Activated T-helper 1 cell treated with anti-CD3 and anti-CD28 coated beads, Interleukin-2, amount 50 U/mL, for 16 hours (primary cell): ENCODE data around the gene PLEKHH1.

Experiments used
- DNase-seq, 2 donors: peaks; one replicate each; pipeline ENCODE4 v3.0.0-alpha.2; 2020; ENCODE audit warnings: low read depth in 1 of 2, low spot score in 1 of 2

Gene PLEKHH1

DNA sequence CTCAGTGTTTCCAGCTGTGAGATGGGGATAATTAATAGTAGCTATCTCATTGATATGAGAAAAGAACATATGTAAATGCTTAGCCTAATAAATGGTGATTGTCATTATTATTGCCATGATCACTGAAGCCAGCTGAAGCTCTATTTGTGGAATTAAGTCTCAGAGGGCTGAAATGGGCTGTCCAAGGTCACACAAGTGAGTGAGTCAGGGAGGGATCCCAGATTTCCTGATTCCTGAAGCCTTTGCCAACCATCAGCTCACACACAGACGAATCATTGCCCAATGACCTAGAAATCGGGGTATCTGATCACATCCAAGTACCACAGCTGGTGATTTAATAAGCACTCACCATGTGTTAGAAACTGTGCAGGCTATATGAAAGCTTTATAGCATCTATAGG lies 23.0 kb upstream of the PLEKHH1 start:
- DNase-seq = no peak

DNA sequence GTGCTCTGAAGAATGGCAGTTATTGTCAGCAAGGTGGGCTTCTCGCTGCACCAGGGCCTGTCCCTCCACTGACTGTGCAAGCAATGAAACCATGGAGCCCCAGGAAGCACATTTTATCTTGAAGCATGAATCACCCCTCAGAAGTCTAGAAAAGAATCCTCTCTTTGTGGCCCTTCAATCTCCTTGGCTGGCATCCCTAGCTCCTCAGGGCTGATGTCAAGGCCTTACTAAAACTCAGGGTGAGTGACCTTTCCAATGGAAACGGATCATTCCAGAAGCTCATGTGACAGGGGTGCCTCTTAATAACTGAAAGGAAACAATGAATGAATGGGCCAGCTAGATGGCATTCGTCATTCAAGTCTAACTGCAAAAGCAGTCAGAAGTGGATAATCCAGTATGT lies 22.3 kb upstream of the PLEKHH1 start:
- no peak for DNase-seq

DNA sequence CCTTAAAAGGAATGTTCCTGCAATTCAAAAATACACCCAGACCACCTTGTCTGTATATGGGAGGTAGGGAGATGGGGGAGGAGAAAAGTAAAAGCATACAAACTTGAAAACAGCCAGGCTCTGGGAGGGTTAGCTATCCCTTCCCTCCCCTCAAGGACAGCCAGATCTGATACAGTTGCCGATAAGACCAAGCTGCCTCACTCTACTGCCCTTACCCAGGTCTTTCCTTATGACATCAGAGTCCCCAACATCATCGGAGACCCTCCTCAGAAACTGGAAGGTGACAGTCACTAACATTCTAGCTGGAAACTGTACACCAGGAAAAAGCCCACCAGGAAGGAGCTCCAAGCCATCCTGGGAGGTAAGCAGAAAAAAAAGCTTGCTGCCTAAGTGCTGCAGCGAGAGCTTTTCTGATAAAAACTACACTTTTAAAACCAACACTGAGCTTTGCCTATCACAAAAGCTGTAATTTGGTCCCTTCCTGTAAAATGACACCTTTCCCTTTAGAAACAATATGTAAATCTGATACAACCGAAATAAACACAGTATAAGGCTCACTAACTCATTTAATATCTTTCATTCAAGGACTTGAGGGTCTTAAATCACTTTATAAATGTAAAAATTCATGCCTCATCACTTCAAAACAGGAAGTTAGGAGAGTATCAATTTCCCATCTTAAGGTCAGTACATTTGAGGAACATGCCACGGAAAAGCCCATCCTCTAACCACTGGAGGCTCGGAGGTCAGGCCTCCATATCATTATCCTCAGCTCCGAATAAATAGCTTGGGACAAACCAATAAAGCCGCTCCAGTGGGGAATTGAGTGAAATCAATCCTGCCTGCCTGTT lies 20.4 kb upstream of the PLEKHH1 start:
- no peak for DNase-seq

DNA sequence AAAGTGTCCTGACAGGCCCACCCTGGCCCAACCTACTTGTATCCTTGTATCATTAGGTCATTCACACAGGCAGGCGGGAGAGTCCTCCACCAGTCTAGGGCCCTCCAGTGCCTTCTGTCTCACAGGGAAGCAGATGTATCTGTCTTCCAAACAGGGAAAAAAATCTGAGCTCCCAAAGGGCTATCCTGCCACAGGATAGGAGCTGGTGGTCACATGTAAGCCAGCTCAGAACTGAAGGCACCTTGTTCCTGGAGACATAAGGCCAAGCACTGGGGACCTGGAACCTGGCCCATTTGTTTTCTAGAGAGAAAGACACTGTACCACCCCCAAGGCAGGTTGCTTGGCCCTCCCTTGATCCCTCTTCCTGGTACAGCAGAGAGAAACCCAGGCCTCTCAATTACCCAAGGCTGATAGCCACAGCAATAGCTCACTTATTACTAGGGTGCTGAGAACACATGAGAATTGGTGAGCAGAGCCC lies 19.4 kb upstream of the PLEKHH1 start:
- DNase-seq = no peak

DNA sequence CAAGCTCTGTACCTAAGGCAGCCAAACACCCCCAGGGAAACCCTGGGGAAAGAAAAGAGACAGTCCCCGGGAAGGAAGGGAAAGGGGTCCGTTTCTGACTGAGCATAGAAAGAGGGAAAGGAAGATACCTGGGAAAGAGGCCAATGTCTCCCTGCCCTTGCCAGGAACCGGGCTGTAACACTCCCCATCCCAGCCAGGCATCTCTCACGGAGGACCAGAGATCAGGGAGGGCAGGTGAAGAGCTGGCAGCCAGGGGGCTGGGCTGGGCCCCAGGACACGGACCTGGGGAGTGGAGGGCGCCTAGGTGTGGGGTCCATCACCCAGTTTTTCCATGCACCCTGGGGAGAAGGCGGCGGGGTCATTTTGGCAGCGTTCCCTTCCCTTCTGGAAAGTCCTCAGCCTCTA lies 18.9 kb upstream of the PLEKHH1 start:
- no peak for DNase-seq

DNA sequence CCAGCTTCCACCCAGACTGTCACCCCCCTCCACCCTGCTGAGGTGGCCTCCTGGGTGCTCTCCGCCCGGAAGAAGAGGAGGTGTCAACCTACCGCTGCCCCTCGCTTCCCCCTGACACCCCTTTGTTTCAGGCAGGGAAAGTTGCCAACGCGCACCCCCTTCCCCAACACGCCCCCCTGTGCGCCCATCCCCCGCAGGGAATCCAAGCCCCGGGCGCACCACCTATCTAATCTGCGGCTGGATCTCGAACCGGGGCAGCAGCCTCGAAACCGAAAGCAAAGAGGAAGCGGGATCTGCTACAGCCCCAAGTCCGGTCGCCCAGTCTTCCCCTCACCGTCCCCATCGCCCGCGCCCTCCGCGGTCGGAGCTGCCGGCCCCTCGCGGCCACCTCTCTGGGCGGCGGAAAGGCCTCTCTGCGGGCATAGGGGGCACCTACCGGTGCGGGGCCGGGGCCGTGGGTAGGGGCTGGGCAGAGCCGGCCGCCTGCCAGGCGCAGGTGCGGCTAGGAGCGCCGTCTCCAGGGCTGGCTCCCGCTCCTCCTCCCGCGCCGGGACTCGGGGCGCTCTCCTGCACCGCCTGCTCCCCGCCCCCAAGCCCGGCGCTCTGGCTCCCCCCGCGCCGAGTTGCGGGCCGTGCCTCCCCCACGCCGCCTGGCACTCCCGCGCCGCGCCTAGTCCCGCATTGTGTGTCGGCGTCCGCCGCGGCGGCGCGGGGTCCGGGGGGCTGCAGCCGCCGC lies 18.3 kb upstream of the PLEKHH1 start:
- peak in 1 of 2 donors; percentile 19 for DNase-seq

DNA sequence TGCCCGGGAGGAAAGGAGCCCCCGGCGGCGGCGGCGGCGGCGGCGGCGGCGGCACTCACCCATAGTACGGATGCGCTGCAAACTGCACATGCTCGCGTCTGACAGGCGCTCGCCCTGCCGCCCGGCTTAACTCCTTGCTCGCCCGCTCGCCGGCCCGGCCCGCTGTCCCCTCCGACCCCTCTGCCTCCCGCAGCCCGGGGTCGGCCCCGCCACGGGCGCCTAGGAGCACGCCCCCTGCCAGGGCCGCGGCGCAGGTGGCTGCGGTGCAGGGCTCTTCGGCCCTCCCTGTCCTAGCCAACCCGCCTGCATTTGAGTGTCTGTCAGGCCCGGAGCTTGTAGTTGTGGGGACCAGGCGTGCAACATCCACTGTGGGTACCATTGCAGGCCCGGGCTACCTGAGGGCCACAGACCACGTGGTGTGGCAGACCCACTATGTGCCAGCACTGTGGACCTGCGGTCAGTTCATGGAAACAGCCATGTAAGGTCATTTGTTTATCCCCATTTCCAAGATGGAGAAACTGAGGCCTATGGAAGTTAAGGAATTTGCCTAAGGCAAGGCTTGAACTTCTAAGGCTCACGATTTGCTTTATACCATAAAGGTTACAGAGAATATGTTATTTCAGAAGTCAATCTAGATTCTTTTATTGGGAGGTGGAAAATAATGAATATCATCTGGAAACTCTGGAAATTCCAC lies 17.6 kb upstream of the PLEKHH1 start:
- no peak for DNase-seq

DNA sequence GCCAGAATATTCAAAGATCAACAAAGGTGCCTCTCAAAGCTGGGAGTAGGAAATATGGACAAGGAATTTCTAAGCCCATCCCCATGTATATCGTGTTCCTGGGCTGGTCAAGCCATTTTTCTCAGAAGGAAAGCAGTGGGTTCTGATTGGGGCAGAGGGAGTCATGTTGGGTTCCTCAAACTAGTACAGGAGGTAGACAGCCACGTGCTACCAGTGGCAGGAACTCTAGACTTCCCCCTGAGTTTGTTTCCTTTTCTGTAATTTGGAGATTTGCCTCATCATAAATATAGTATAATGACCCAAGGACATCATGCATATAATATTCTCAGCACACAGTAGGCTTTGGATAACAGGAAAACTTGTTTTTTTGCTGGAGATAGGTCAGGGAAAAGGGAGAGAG lies 16.4 kb upstream of the PLEKHH1 start:
- no peak for DNase-seq

DNA sequence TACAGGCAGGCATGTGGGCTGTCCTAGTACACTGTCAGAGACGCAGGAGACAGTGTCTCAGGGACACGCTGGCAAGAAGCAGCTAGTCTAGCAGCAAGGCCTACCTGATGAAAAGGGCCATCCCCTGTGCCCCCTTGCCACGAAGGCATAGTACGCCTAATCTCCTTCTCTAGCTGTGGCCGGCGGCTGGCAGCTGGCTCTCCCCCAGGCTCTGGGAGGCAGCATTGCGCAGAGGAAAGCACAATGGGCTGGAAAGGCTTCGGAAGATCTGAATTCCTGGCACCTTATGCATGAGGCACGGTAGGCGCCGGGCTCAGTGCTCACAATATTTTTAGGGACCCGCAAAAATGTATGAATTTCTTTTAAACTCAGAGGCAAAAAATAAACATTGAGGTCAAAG lies 16.0 kb upstream of the PLEKHH1 start:
- DNase-seq = no peak

DNA sequence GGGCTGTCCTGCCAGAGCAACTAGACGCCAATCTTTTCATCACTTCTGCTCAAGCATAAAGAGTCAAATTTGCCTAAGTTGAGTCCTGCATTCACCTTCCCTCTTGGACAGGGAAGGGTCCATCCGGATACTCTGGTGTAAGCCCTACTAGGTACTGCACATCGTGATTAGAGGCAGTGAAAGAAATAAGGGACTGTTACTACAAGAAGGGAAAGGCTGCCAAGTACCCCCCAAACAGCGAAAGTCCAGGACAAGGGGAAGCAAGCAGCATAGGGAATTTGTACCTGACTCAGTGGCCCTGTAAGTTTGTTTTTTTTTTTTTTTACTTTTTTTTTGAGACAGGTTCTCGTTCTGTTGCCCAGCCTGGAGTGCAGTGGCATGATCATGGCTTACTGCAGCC lies 13.7 kb upstream of the PLEKHH1 start:
- no peak for DNase-seq

DNA sequence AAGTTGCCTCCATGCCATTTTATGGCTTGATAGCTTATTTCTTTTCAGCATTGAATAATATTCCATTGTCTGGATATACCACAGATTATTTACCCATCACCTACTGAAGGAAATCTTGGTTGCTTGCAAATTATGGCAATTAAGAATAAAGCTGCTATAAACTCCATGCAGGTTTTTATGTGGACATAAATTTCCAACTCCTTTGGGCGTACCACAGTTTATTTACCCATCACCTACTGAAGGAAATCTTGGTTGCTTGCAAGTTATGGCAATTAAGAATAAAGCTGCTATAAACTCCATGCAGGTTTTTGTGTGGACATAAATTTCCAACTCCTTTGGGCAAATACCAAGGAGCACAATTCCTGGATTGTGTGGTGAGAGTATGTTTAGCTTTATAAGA lies 12.6 kb upstream of the PLEKHH1 start:
- DNase-seq = no peak

DNA sequence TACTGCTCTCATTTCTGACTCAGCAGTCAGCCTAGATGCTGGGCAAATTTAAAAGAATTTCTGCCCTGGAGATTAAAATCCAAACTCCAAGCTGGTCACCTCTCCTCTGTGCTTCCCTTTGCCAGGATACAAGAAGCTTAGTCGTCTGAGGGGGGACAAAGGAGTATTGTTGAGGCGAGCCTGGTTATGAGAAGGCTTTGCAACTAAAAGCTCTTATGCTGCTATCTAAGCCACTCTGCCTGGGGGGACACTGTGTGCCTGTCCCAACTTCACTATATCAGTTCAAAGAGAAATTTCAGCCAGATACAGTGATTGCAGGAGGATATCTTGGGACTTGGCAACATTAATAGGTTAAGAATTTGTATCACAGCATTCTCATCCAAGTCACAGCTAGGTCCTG lies 10.8 kb upstream of the PLEKHH1 start:
- DNase-seq = no peak

DNA sequence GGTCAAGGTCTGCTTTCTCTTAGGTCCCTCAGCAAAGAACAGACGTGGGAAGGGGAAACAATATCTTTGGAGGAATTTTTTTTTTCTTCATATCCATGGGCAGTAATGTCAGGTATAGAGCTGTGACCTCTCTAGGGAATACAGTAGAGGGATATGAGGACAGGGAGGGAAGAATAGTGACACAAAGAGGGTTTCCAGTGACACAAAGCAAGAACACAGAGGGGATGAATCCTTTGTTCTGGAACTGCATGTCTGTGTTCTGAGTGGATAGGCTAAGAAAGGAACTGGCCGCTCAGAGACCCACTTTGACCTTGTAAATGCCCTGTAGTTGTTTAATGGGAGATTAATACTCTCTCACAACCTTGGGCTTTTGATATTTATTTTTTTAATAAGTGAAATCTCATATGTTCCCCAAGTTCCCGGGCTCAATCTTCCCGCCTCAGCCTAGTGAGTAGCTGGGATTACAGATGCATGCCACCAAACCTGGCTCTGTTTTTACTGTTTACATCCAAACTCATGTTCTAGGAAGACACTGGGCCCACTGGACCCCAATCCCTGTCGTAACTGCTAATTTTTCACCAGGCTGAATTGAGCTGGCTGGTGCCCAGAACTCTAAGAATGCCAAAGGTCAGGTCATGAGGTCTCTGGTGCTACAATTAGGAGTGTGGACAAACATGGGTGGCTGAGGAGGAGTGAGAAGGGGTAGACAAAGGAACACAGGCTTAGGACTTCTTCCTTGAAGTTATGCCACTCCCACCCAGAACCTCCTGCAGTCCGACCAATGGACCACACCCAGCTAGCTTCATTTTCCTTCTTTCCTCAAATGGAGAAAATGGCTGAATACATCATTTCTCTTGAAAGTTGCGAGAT lies 9.1 kb upstream of the PLEKHH1 start:
- no peak for DNase-seq

DNA sequence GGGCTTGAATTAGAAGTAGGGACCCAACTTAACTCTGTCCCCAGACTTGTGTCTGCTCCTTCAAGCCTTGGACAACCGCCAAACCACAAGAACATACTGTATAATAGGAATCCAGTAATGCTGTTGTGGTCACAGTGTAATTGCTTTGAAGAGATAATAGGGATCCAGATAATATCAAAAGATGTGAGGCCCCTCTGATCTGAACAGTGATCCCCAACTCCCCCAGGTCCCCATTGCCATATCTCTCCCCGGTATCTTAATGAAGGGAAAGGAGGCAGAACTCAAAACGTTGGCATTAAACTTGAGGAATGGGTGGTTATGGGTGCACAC lies 8.5 kb upstream of the PLEKHH1 start:
- DNase-seq = no peak

DNA sequence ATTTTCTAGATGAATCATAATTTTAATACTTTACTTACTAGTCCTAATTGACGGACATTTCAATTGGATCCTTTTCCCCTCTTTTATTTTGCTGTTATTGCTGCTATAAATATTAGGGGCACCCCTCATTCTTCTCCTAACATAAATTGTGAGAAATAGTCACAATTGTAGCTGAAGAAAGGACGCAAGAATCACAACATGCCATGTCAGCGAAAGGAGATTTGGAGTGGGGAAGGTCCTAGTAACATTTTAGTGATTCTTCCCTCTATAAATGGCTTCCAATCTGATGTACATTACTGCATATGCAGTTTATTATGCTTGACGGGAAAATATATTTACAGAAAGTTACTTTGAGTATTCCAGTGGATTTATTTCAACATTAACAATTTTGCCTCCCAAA lies 7.7 kb upstream of the PLEKHH1 start:
- DNase-seq = no peak

DNA sequence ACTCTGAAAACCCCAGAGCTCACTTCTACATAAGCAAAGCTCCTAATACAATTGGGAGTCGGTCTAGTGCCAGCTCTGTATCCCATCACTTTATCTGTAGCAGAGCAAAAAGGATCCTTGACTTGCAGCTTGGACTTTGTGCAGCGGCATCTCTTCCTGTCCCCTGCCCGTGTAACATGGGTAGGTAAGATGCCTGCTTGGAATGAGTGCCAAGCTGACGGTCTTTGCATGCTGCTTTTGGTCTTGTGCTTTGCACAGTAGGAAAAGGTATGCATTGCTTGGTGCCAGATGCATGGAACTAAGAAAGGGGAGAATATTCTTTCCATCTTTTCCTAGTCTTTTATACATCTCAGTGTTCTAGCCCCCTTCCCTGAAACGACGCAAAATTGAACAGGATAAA lies 6.9 kb upstream of the PLEKHH1 start:
- DNase-seq = no peak

DNA sequence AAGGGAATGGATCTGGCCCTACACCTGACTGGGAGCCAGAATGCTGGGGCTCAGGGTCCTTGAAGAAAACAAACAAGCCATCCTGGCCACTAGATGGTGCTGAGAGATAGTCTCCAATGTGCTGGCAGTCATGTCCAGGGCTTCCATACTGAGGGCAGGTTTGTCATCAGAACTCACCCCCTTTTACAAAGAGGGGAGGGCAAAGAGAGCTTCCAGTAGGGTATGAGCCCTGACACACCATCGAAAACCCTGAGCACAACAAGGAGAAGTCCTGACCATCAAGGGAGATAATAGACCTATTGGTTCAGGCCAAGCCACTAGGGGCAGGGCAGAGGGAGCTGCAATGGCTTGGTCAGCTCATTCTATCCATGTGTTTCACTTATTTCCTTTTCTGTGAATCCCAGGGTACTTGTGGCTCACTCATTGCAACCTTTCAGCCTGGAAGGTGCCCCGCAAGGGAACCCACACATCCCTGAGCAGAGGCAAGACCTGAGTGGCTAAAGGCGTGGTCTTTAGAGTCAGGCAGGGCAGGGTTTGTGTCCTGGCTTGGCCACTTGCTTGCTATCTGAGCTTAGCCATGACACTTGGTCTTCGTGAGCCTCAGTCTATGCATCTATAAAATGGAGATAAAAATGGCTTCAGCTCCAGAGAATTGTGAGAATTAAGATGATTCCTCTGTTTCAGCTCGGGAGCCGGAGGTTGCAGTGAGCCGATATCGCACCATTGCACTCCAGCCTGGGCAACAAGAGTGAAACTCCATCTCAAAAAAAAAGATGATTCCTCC lies 6.2 kb upstream of the PLEKHH1 start:
- DNase-seq = no peak

DNA sequence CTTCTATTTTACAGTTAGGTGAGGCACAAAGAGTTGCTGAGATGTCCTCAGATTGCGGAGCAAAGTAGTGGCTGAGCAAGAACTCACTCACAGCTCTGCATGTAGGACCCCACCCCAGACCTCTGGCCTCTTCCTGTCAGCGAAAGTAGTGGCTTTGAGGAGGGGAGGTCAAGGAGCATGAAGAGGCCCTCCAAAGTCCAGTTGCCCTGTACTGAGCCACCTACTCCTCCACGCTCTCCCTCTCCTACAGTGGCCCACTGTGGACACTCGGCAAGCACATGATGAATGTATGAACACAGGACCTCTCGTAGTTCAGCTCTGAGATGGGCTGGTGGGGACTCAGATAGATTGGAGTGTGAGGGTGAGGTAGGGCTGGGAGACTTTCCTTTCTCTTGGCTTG lies 5.3 kb upstream of the PLEKHH1 start:
- DNase-seq = no peak

DNA sequence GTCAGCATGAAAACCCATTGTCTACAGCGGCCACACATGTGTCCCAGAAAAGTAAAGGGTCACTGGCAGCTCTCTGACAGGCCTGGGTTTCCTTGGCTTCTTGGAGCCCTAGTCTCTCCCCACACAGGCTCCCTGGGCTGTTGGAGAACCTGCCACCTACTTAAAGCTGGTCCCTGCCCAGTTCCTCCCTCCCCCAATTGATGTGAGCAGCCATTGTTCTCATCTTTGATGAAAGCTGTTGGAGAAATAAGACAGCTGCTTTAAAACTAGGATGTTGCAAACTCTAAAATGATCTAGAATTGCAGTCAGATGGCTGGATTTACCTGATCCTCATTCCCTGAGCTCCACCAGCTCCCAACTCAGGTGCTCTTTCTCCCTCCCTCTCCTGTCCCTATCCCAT lies 4.8 kb upstream of the PLEKHH1 start:
- DNase-seq = no peak
